Measurements from ENCODE around the gene PNLIPRP2. TPM values are rescaled to one million over a fixed set of nuclear protein-coding genes. Genes with fewer than 3 reads are reported as not detected.

PNLIPRP2 gene
- total and polyA plus RNA-seq, 2 experiments from 2014 or later: 16.7 to 21.1 TPM

DNA sequence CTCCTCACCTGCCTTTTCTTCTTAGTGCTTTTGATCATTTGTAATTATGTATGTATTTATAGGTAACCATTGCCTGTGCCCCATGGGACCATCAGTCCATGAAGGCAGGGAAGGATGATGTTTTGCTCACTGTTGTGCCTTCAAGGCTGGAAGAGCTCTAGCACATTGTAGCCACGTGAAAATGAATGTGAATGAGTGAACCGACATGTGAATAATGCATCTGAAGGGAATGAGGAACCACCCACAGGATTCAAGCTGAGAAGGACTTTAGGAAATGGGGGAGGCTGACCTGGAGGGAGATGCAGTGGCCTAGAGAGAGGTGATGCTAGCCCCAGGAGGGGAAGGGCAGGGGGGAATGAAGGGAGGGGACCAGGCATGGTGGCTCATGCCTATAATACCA, 6.0 kb upstream of the PNLIPRP2 start:
- Histone ChIP-seq H3K4me3 (no peak overlapping the region), H3K36me3 (replicated peaks; ENCODE audit: insufficient read depth, low read depth) (no peaks in the 10 kb centered on the region), H3K27me3 (no peaks in the 10 kb centered on the region), H3K9me3 (ENCODE audit: low read depth) (no peaks in the 10 kb centered on the region), H3K9me2 (replicated peaks; ENCODE audit: insufficient read depth) (no peaks in the 10 kb centered on the region), H3K4me2 (no peak overlapping the region), H3K79me2 (no peaks in the 10 kb centered on the region), H2AFZ (no peak overlapping the region), H3K27ac (no peak overlapping the region), H3K4me1 (ENCODE audit: insufficient read depth) (no peaks in the 10 kb centered on the region), H4K20me1 (ENCODE audit: insufficient read depth, poor library complexity, severe bottlenecking) (no peaks in the 10 kb centered on the region)
- no peak for DNase-seq (ENCODE audit: low spot score)
- no peak for TF ChIP-seq EZH2 (IDR thresholded peaks at IDR 0.05; ENCODE audit: borderline replicate concordance)
- TF ChIP-seq EZH2phosphoT487 (IDR thresholded peaks at IDR 0.05; ENCODE audit: low read depth, severe bottlenecking, unreplicated experiment): no peak
- TF ChIP-seq, protein P1, sequence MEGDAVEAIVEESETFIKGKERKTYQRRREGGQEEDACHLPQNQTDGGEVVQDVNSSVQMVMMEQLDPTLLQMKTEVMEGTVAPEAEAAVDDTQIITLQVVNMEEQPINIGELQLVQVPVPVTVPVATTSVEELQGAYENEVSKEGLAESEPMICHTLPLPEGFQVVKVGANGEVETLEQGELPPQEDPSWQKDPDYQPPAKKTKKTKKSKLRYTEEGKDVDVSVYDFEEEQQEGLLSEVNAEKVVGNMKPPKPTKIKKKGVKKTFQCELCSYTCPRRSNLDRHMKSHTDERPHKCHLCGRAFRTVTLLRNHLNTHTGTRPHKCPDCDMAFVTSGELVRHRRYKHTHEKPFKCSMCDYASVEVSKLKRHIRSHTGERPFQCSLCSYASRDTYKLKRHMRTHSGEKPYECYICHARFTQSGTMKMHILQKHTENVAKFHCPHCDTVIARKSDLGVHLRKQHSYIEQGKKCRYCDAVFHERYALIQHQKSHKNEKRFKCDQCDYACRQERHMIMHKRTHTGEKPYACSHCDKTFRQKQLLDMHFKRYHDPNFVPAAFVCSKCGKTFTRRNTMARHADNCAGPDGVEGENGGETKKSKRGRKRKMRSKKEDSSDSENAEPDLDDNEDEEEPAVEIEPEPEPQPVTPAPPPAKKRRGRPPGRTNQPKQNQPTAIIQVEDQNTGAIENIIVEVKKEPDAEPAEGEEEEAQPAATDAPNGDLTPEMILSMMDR (IDR thresholded peaks at IDR 0.05; ENCODE audit: poor library complexity): no peak
- 48% methylated on average over 2 of the region's 2 CpGs for WGBS (ENCODE audit: low lambda C conversion rate, missing lambda C conversion rate)

DNA sequence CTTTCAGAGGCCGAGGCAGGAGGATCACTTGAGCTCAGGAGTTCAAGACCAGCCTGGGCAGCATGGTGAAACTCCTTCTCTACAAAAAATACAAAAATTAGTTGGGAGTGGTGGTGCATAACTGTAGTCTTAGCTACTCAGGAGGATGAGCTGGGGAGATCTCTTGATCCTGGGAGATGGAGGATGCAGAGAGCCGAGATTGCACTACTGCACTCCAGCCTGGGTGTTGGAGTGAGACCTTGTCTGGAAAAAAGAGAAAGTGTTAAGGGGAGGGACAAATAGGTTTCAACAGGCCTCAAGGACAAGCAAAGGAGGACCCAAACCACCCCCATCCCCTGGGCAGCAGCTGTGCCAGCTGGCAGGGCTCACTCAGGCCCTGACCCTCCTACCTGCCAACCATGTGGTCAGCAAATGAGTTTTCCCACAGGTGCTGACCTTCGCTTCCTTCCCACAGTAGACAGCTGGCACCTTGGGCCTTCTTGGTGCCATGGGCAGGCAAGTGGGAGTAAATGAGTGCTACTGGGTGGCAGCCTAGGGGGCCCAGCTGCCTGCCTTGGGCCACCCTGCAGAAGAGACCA, 5.5 kb upstream of the PNLIPRP2 start:
- WGBS (ENCODE audit: low lambda C conversion rate, missing lambda C conversion rate): 98% methylated on average over 3 of the region's 3 CpGs
- H3K9me3 ChIP-seq (ENCODE audit: low read depth): no peaks in the 10 kb centered on the region
- no peak overlapping the region for H3K27ac ChIP-seq
- H3K4me1 ChIP-seq (ENCODE audit: insufficient read depth): no peaks in the 10 kb centered on the region
- no peak overlapping the region for H3K4me3 ChIP-seq
- TF ChIP-seq, protein P1 (IDR thresholded peaks at IDR 0.05; ENCODE audit: poor library complexity): no peak
- TF ChIP-seq EZH2phosphoT487 (IDR thresholded peaks at IDR 0.05; ENCODE audit: low read depth, severe bottlenecking, unreplicated experiment) (no peak), EZH2 (IDR thresholded peaks at IDR 0.05; ENCODE audit: borderline replicate concordance) (no peak)
- no peak overlapping the region for H3K4me2 ChIP-seq
- no peaks in the 10 kb centered on the region for H4K20me1 ChIP-seq (ENCODE audit: insufficient read depth, poor library complexity, severe bottlenecking)
- no peak for DNase-seq (ENCODE audit: low spot score)
- no peaks in the 10 kb centered on the region for H3K79me2 ChIP-seq
- H3K9me2 ChIP-seq (replicated peaks; ENCODE audit: insufficient read depth): no peaks in the 10 kb centered on the region
- no peak overlapping the region for H2AFZ ChIP-seq
- no peaks in the 10 kb centered on the region for H3K27me3 ChIP-seq
- H3K36me3 ChIP-seq (replicated peaks; ENCODE audit: insufficient read depth, low read depth): no peaks in the 10 kb centered on the region

DNA sequence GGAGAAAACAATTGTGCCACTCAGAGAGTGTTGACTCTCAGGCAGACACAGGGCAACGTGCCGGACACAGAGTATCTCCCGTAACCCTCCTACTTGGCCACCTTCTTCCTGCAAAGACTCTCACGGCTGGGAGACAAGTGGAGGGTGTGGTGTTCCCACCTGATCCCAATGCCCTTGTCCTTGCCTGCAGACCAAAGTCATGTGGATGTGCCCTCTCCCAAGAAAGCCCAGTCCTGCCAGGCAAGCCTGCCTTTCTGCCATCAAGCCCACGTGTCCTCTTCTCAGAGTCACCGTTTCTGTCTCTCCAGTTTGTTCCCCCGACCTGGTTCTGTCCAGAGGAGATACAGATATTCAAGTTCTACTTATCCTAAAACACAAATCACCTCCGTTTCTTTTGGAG, 723 bp downstream of the PNLIPRP2 start:
- Histone ChIP-seq H3K9me3 (ENCODE audit: low read depth) (no peaks in the 10 kb centered on the region), H4K20me1 (ENCODE audit: insufficient read depth, poor library complexity, severe bottlenecking) (no peaks in the 10 kb centered on the region), H2AFZ (no peak overlapping the region), H3K79me2 (no peaks in the 10 kb centered on the region), H3K4me1 (ENCODE audit: insufficient read depth) (no peaks in the 10 kb centered on the region), H3K27ac (peak overlapping the region; percentile 76), H3K27me3 (no peaks in the 10 kb centered on the region), H3K36me3 (replicated peaks; ENCODE audit: insufficient read depth, low read depth) (no peaks in the 10 kb centered on the region), H3K9me2 (replicated peaks; ENCODE audit: insufficient read depth) (no peaks in the 10 kb centered on the region), H3K4me3 (no peak overlapping the region), H3K4me2 (no peak overlapping the region)
- TF ChIP-seq, protein P1 (IDR thresholded peaks at IDR 0.05; ENCODE audit: poor library complexity): no peak
- TF ChIP-seq EZH2phosphoT487 (IDR thresholded peaks at IDR 0.05; ENCODE audit: low read depth, severe bottlenecking, unreplicated experiment) (no peak), EZH2 (IDR thresholded peaks at IDR 0.05; ENCODE audit: borderline replicate concordance) (no peak)
- 86% methylated on average over 8 of the region's 8 CpGs for WGBS (ENCODE audit: low lambda C conversion rate, missing lambda C conversion rate)
- DNase-seq (ENCODE audit: low spot score): no peak
